WTC11 (cell line): ENCODE measurements around the gene MDK. TPM values are rescaled to one million over a fixed set of nuclear protein-coding genes. Genes with fewer than 3 reads are reported as not detected.

Experiments used
- ATAC-seq: fragments of 200-7000 bp; cut with Tn5 transposase; 2 replicates; pipeline ENCODE4 v1.10.0; 2021; ENCODE audit warnings: mild to moderate bottlenecking, moderate library complexity
- CTCF ChIA-PET: fragments of 300-600 bp; sonication (Branson Sonifier 250); formaldehyde crosslinking; loops from one replicate; lab custom pipeline; 2021; ENCODE audit warnings: antibody characterized with exemption; lab: Charles Lee
- POLR2A ChIA-PET: fragments of 350-600 bp; sonication (Branson Sonifier 250); formaldehyde crosslinking; loops from one replicate; lab custom pipeline; 2021; ENCODE audit warnings: antibody characterized with exemption; lab: Charles Lee
- DNase-seq: peaks from one replicate; pipeline ENCODE4 v3.0.0; 2021; ENCODE audit warnings: low spot score
- H3K27ac Mint-ChIP-seq: 2 replicates; pipeline ENCODE4 v1.8.0; 2021; ENCODE audit warnings: mixed read lengths
- H3K27me3 Mint-ChIP-seq: 2 replicates; pipeline ENCODE4 v1.8.0; 2021; ENCODE audit warnings: low read depth, mild to moderate bottlenecking, moderate library complexity, mixed read lengths
- H3K36me3 Mint-ChIP-seq: 2 replicates; pipeline ENCODE4 v1.8.0; 2021; ENCODE audit warnings: mixed read lengths
- H3K4me1 Mint-ChIP-seq: 2 replicates; pipeline ENCODE4 v1.8.0; 2022; ENCODE audit warnings: mixed read lengths
- H3K4me3 Mint-ChIP-seq: 2 replicates; pipeline ENCODE4 v1.8.0; 2021; ENCODE audit warnings: mild to moderate bottlenecking, moderate library complexity, mixed read lengths
- H3K9me3 Mint-ChIP-seq: 2 replicates; pipeline ENCODE4 v1.8.0; 2021; ENCODE audit warnings: mixed read lengths
- E2F5 ChIP-seq: sonication (generic); formaldehyde crosslinking; IDR thresholded peaks from 2 replicates; pipeline ENCODE4 v1.8.1; 2022; ENCODE audit warnings: mild to moderate bottlenecking, moderate library complexity, missing genetic modification reagents
- ETV6 ChIP-seq: sonication (generic); formaldehyde crosslinking; IDR thresholded peaks from 2 replicates; pipeline ENCODE4 v1.8.1; 2022; ENCODE audit warnings: mild to moderate bottlenecking, missing genetic modification reagents
- FOXP4 ChIP-seq: sonication (generic); formaldehyde crosslinking; IDR thresholded peaks from 2 replicates; pipeline ENCODE4 v1.8.0; 2022; ENCODE audit warnings: mild to moderate bottlenecking, missing genetic modification reagents
- GTF2I ChIP-seq: fragments of 250-450 bp; sonication (Bioruptor Pico); conservative IDR thresholded peaks from 2 replicates; pipeline ENCODE4 v1.4.0; 2021; ENCODE audit warnings: mild to moderate bottlenecking
- HMGA2 ChIP-seq: fragments of 250-450 bp; sonication (Bioruptor Pico); IDR thresholded peaks from 2 replicates; pipeline ENCODE4 v1.4.0; 2021; ENCODE audit warnings: mild to moderate bottlenecking, moderate library complexity
- IRF1 ChIP-seq: sonication (generic); formaldehyde crosslinking; IDR thresholded peaks from 2 replicates; pipeline ENCODE4 v1.8.0; 2023; ENCODE audit warnings: missing genetic modification reagents
- NFATC4 ChIP-seq: fragments of 250-450 bp; sonication (Bioruptor Pico); IDR thresholded peaks from 2 replicates; pipeline ENCODE4 v1.9.0; 2021; ENCODE audit warnings: mild to moderate bottlenecking
- NR1H2 ChIP-seq: sonication (generic); formaldehyde crosslinking; IDR thresholded peaks from 2 replicates; pipeline ENCODE4 v1.9.0; 2021; ENCODE audit warnings: mild to moderate bottlenecking, moderate library complexity, missing genetic modification reagents
- OVOL2 ChIP-seq: fragments of 250-450 bp; sonication (Bioruptor Pico); IDR thresholded peaks from 2 replicates; pipeline ENCODE4 v1.9.0; 2021; ENCODE audit warnings: mild to moderate bottlenecking, borderline replicate concordance
- PRDM15 ChIP-seq: sonication (generic); formaldehyde crosslinking; IDR thresholded peaks from 2 replicates; pipeline ENCODE4 v1.8.0; 2022; ENCODE audit warnings: missing genetic modification reagents
- RORB ChIP-seq: fragments of 250-450 bp; sonication (Bioruptor Pico); IDR thresholded peaks from 2 replicates; pipeline ENCODE4 v1.9.0; 2021; ENCODE audit warnings: mild to moderate bottlenecking
- SMAD3 ChIP-seq: sonication (generic); formaldehyde crosslinking; IDR thresholded peaks from 2 replicates; pipeline ENCODE4 v1.8.0; 2022; ENCODE audit warnings: missing genetic modification reagents, mild to moderate bottlenecking, borderline replicate concordance
- TP53 ChIP-seq: sonication (generic); formaldehyde crosslinking; IDR thresholded peaks from 2 replicates; pipeline ENCODE4 v1.8.1; 2023; ENCODE audit warnings: mild to moderate bottlenecking, missing genetic modification reagents
- ZNF232 ChIP-seq: sonication (generic); formaldehyde crosslinking; IDR thresholded peaks from 2 replicates; pipeline ENCODE4 v1.8.0; 2022; ENCODE audit warnings: mild to moderate bottlenecking, missing genetic modification reagents
- ZNF317 ChIP-seq: sonication (generic); formaldehyde crosslinking; IDR thresholded peaks from 2 replicates; pipeline ENCODE4 v1.8.1; 2023; ENCODE audit warnings: low read depth, mild to moderate bottlenecking, moderate library complexity, missing genetic modification reagents, borderline replicate concordance
- total RNA-seq: library from RNA; stranded (reverse); gene quantifications from 3 replicates; pipeline ENCODE4 v1.2.3, GENCODE V29; 2021

The MDK gene
- total RNA-seq, 1 experiment from 2014 or later, result 560 TPM

- Mint-ChIP-seq H3K9me3 (no peaks in the 10 kb centered on the region), H3K4me1 (peaks cover 9% of the 10 kb centered on the region), H3K36me3 (peaks cover 31% of the 10 kb centered on the region), H3K27me3 (no peaks in the 10 kb centered on the region), H3K4me3 (no peak overlapping the region), H3K27ac (no peak overlapping the region)
- ChIA-PET POLR2A (interaction anchor here (1.0 kb wide), 1 partner anchor 15 kb away, joined by 3 read pairs; the partner anchor contains the start of gene CHRM4), CTCF (interaction anchor here (0.8 to 5.2 kb wide), 4 partner anchors 16 to 153 kb away, joined by 3 to 51 read pairs (median 4); no protein-coding TSS in a partner anchor)
- no peak for DNase-seq
- no peak for ATAC-seq
- TF ChIP-seq NFATC4 (CRISPR knock-in tag) (no peak), ZNF317 (no peak), RORB (no peak), GTF2I (CRISPR knock-in tag) (no peak), NR1H2 (no peak), OVOL2 (CRISPR knock-in tag) (no peak), ETV6 (CRISPR knock-in tag) (no peak), ZNF232 (CRISPR knock-in tag) (no peak), TP53 (CRISPR knock-in tag) (no peak), SMAD3 (CRISPR knock-in tag) (no peak)
Measured at GRCh38 chr11:46376258-46377050, 5.0 kb upstream of the MDK start.

- Mint-ChIP-seq H3K27ac (no peak overlapping the region), H3K36me3 (peaks cover 29% of the 10 kb centered on the region), H3K4me3 (no peak overlapping the region), H3K27me3 (no peaks in the 10 kb centered on the region), H3K9me3 (no peaks in the 10 kb centered on the region), H3K4me1 (peaks cover 9% of the 10 kb centered on the region)
- ChIA-PET CTCF (interaction anchor here (0.8 to 5.2 kb wide), 6 partner anchors 9 to 138 kb away, joined by 3 to 51 read pairs (median 6); no protein-coding TSS in a partner anchor), POLR2A (no interaction called here)
- ATAC-seq (no peak), DNase-seq (no peak)
- no peak for TF ChIP-seq SMAD3 (CRISPR knock-in tag)
- no peak for TF ChIP-seq FOXP4 (CRISPR knock-in tag)
- no peak for TF ChIP-seq TP53 (CRISPR knock-in tag)
- no peak for TF ChIP-seq HMGA2 (CRISPR knock-in tag)
- no peak for TF ChIP-seq GTF2I (CRISPR knock-in tag)
- no peak for TF ChIP-seq IRF1 (CRISPR knock-in tag)
- no peak for TF ChIP-seq E2F5
- TF ChIP-seq PRDM15 (CRISPR knock-in tag), result no peak
Measured at GRCh38 chr11:46377290-46377689, 4.2 kb upstream of the MDK start.
